K562 (cell line): ENCODE data around the gene SETMAR.

ENCODE experiments used
- EZH2 ChIP-seq: IDR thresholded peaks from 2 replicates; pipeline ENCODE4 v1.6.1; 2012; ENCODE audit warnings: low read depth, mild to moderate bottlenecking, inconsistent platforms, low read length, borderline replicate concordance
- FOXK2 ChIP-seq, 2 experiments: fragments of 450-650 bp; IDR thresholded peaks in 1 of 2; conservative IDR thresholded peaks in 1 of 2; 2 replicates each; pipeline ENCODE4 v1.6.1; 2016; ENCODE audit warnings: low read depth in 2 of 2, mild to moderate bottlenecking in 1 of 2
- JUNB ChIP-seq: fragments of 450-650 bp; formaldehyde crosslinking; conservative IDR thresholded peaks from 2 replicates; pipeline ENCODE4 v1.4.0; 2020; ENCODE audit warnings: mild to moderate bottlenecking
- PML ChIP-seq: IDR thresholded peaks from 2 replicates; pipeline ENCODE4 v1.6.1; 2012; ENCODE audit warnings: low read length, inconsistent platforms
- POLR2A ChIP-seq: fragments of 450-650 bp; conservative IDR thresholded peaks from 2 replicates; pipeline ENCODE4 v1.6.1; 2016
- ZNF175 ChIP-seq: fragments of 200-800 bp; sonication (Bioruptor generic); IDR thresholded peaks from 2 replicates; pipeline ENCODE4 v1.6.1; 2016; ENCODE audit warnings: low read depth, mild to moderate bottlenecking, missing genetic modification characterization, missing compliant biosample characterization

DNA sequence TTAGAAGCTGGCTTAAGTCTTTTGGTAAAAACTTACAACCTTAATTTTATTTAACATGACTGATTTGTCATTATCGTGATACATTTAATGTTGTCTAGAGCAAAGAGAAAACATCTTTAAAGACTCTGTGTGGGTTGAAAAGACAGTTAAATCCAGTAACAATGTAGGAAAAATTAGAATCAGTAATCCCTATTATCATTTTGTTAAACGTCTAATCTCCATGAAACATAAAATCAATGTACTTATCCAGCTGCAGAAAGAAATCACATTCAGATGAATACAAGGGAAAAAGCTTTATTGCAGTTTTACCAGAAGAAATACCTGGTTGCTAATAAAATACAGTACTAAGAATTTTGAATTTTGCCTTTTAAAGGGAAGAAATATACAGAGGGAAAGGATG, 21.2 kb upstream of the SETMAR start:
- TF ChIP-seq POLR2A: no peak
- no peak for TF ChIP-seq FOXK2 (conservative IDR thresholded peaks at IDR 0.05 in 1 of 2, IDR thresholded peaks at IDR 0.05 in 1 of 2; ENCODE audit: low read depth in 2 of 2)
- no peak for TF ChIP-seq EZH2
- TF ChIP-seq PML: no peak
- TF ChIP-seq ZNF175 (CRISPR knock-in tag): no peak
- no peak for TF ChIP-seq JUNB (CRISPR knock-in tag)
